Measurements from ENCODE around the gene KDM2A. TPM values are rescaled to one million over a fixed set of nuclear protein-coding genes. Genes with fewer than 3 reads are reported as not detected.

KDM2A gene
- total RNA-seq, 1 experiment from 2014 or later: 121 TPM

GRCh38 chr11:67261640-67261945 lies 142.5 kb downstream of the KDM2A start:
- no peak overlapping the region for H3K27ac ChIP-seq (ENCODE audit: low read depth, low read length, poor library complexity, severe bottlenecking)
- no peaks in the 10 kb centered on the region for H3K36me3 ChIP-seq (ENCODE audit: insufficient read depth, low read length, poor library complexity, severe bottlenecking)
- no peaks in the 10 kb centered on the region for H3K9me3 ChIP-seq (ENCODE audit: low read depth, low read length, poor library complexity, severe bottlenecking)
- peak overlapping the region; percentile 38 for H3K4me3 ChIP-seq (ENCODE audit: low read depth, low read length, poor library complexity, severe bottlenecking)
- BruUV-seq (replicated peaks): no TSS peak
- POLR2A ChIA-PET (ENCODE audit: low non-redundant PET): interaction anchor here (0.7 kb wide), 1 partner anchor 368 kb away, joined by 3 read pairs; the partner anchor contains the start of gene NUDT8
- H3K27me3 ChIP-seq (replicated peaks; ENCODE audit: insufficient read depth, low read depth, low read length, poor library complexity): no peaks in the 10 kb centered on the region
- H3K4me1 ChIP-seq (ENCODE audit: insufficient read depth, low read length, poor library complexity, severe bottlenecking): peaks cover 22% of the 10 kb centered on the region
- intact Hi-C loops (cut with micrococcal nuclease; ENCODE audit: unreplicated experiment): no loop called here
- CTCF ChIA-PET: interaction anchor here (0.6 to 3.2 kb wide), 9 partner anchors 9 to 145 kb away, joined by 3 to 76 read pairs (median 5); no protein-coding TSS in a partner anchor
- TF ChIP-seq EZH2 (IDR thresholded peaks at IDR 0.05; ENCODE audit: borderline replicate concordance, low read depth, low read length, poor library complexity, severe bottlenecking): no peak
- peak; percentile 50 for TF ChIP-seq CTCF (conservative IDR thresholded peaks at IDR 0.05; ENCODE audit: low read depth, low read length)
- no peak for DNase-seq (ENCODE audit: low spot score)

- Histone ChIP-seq H3K9me3 (ENCODE audit: low read depth, low read length, poor library complexity, severe bottlenecking) (no peaks in the 10 kb centered on the region), H3K27ac (ENCODE audit: low read depth, low read length, poor library complexity, severe bottlenecking) (no peak overlapping the region), H3K4me1 (ENCODE audit: insufficient read depth, low read length, poor library complexity, severe bottlenecking) (peaks cover 22% of the 10 kb centered on the region), H3K27me3 (replicated peaks; ENCODE audit: insufficient read depth, low read depth, low read length, poor library complexity) (no peaks in the 10 kb centered on the region), H3K36me3 (ENCODE audit: insufficient read depth, low read length, poor library complexity, severe bottlenecking) (no peaks in the 10 kb centered on the region), H3K4me3 (ENCODE audit: low read depth, low read length, poor library complexity, severe bottlenecking) (peak overlapping the region; percentile 38)
- DNase-seq (ENCODE audit: low spot score): no peak
- BruUV-seq (replicated peaks): no TSS peak
- CTCF ChIA-PET: interaction anchor here (0.6 to 3.2 kb wide), 9 partner anchors 8 to 145 kb away, joined by 3 to 76 read pairs (median 6); no protein-coding TSS in a partner anchor
- intact Hi-C loops (cut with micrococcal nuclease; ENCODE audit: unreplicated experiment): loop anchor here (1.0 to 2.0 kb wide), 2 partner anchors 55 to 121 kb away; no protein-coding TSS in a partner anchor
- POLR2A ChIA-PET (ENCODE audit: low non-redundant PET): interaction anchor here (0.6 to 0.7 kb wide), 2 partner anchors 368 to 1291 kb away, joined by 3 to 4 read pairs; partner anchors contain the start of gene NUDT8
- no peak for TF ChIP-seq EZH2 (IDR thresholded peaks at IDR 0.05; ENCODE audit: borderline replicate concordance, low read depth, low read length, poor library complexity, severe bottlenecking)
- no peak; the same call in 1 of the 2 replicates for TF ChIP-seq CTCF (conservative IDR thresholded peaks at IDR 0.05; ENCODE audit: low read depth, low read length)
Observed at GRCh38 chr11:67261946-67262681, 143.1 kb downstream of the KDM2A start.

GRCh38 chr11:67262731-67263675 lies 143.9 kb downstream of the KDM2A start:
- no peak for TF ChIP-seq EZH2 (IDR thresholded peaks at IDR 0.05; ENCODE audit: borderline replicate concordance, low read depth, low read length, poor library complexity, severe bottlenecking)
- peak; percentile 99 for TF ChIP-seq CTCF (conservative IDR thresholded peaks at IDR 0.05; ENCODE audit: low read depth, low read length)
- no peak overlapping the region for H3K4me3 ChIP-seq (ENCODE audit: low read depth, low read length, poor library complexity, severe bottlenecking)
- ChIA-PET POLR2A (ENCODE audit: low non-redundant PET) (interaction anchor here (0.6 kb wide), 2 partner anchors 20 to 1290 kb away, joined by 3 to 4 read pairs; no protein-coding TSS in a partner anchor), CTCF (interaction anchor here (0.6 to 3.2 kb wide), 7 partner anchors 7 to 146 kb away, joined by 5 to 76 read pairs (median 8); no protein-coding TSS in a partner anchor)
- H3K27me3 ChIP-seq (replicated peaks; ENCODE audit: insufficient read depth, low read depth, low read length, poor library complexity): no peaks in the 10 kb centered on the region
- H3K36me3 ChIP-seq (ENCODE audit: insufficient read depth, low read length, poor library complexity, severe bottlenecking): peaks cover 4% of the 10 kb centered on the region
- intact Hi-C loops (cut with micrococcal nuclease; ENCODE audit: unreplicated experiment): loop anchor here (1.0 to 2.0 kb wide), 2 partner anchors 54 to 120 kb away; no protein-coding TSS in a partner anchor
- DNase-seq (ENCODE audit: low spot score): peak; percentile 90
- H3K9me3 ChIP-seq (ENCODE audit: low read depth, low read length, poor library complexity, severe bottlenecking): no peaks in the 10 kb centered on the region
- H3K27ac ChIP-seq (ENCODE audit: low read depth, low read length, poor library complexity, severe bottlenecking): no peak overlapping the region
- no TSS peak for BruUV-seq (replicated peaks)
- H3K4me1 ChIP-seq (ENCODE audit: insufficient read depth, low read length, poor library complexity, severe bottlenecking): peaks cover 30% of the 10 kb centered on the region
